Suprapubic skin (tissue), 4 donors: Measurements from ENCODE around the gene C1orf35. TPM values are rescaled to one million over a fixed set of nuclear protein-coding genes. Genes with fewer than 3 reads are reported as not detected.
A peak's percentile ranks its signal among the peaks of the same experiment; 100 is the strongest.

Source experiments
- DNase-seq, 2 donors: peaks; one replicate each; pipeline ENCODE4 v3.0.0-alpha.2; 2019; ENCODE audit warnings: low spot score in 2 of 2
- H3K27ac ChIP-seq: fragments of 200-600 bp; sonication (generic); one replicate; pipeline ENCODE4 v1.5.1; 2019
- H3K27me3 ChIP-seq: fragments of 200-600 bp; sonication (generic); one replicate; pipeline ENCODE4 v1.5.1; 2019
- H3K36me3 ChIP-seq: fragments of 200-600 bp; sonication (generic); one replicate; pipeline ENCODE4 v1.5.1; 2019
- H3K4me1 ChIP-seq: fragments of 200-600 bp; sonication (generic); one replicate; pipeline ENCODE4 v1.5.1; 2019
- H3K4me3 ChIP-seq: fragments of 200-600 bp; sonication (generic); one replicate; pipeline ENCODE4 v1.5.1; 2019; ENCODE audit warnings: mild to moderate bottlenecking
- H3K9me3 ChIP-seq: fragments of 200-600 bp; sonication (generic); one replicate; pipeline ENCODE4 v1.5.1; 2019
- EP300 ChIP-seq: sonication (generic); formaldehyde crosslinking; IDR thresholded peaks from one replicate; pipeline ENCODE4 v1.6.1; 2017; ENCODE audit warnings: antibody characterized with exemption
- POLR2A ChIP-seq, 2 donors: fragments of 450-650 bp; IDR thresholded peaks; one replicate each; pipeline ENCODE4 v1.6.1; 2017; ENCODE audit warnings: antibody characterized with exemption in 2 of 2, mild to moderate bottlenecking in 2 of 2, moderate library complexity in 2 of 2
- POLR2AphosphoS5 ChIP-seq, 3 donors: sonication (generic); formaldehyde crosslinking; IDR thresholded peaks; one replicate each; pipeline ENCODE4 v1.6.1; 2017; ENCODE audit warnings: antibody characterized with exemption in 3 of 3
- WGBS: methylation state at CpG from one replicate; pipeline ENCODE4 v1.1.5; 2018; 5-methylcytosine and 5-hydroxymethylcytosine counted together
- total RNA-seq, 4 donors: library from RNA; depleted of rRNA; stranded (reverse); fragments of >200 nt; gene quantifications; one replicate each; pipeline ENCODE4 v1.1.0, GENCODE V29; 2016
- TF ChIP-seq, protein P1 (sequence below), 2 donors: fragments of 200-600 bp in 1 of 2; fragments of 450-650 bp in 1 of 2; sonication (generic) in 1 of 2; IDR thresholded peaks; one replicate each; pipeline ENCODE4 v1.5.1; 2016 to 2019; ENCODE audit warnings: antibody characterized with exemption in 2 of 2, mild to moderate bottlenecking in 1 of 2, moderate library complexity in 1 of 2

Gene C1orf35
- total RNA-seq, 4 donors from 2014 or later = 10.6 to 32.3 (median 17.1) TPM

DNA sequence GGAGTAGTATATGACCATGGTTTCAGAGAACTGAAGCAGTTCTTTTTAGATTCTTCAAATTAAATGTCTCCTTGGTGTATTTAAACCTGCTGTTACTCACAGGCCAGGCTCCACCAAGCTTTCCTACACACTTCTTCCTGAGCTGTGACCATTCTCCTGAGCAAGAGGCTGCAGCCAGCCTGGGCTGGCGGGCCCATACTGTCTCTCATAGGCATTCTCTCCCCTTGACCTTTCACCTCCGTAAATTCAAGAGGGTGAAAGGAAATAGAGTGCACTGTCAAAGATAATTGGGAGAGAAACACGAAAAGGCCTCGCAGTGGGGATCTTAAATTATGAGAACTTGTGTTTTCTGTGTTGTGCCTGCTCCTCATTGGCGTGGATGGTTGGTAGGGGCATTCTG lies 18.3 kb downstream of the C1orf35 start:
- 42% methylated on average over 5 of the region's 5 CpGs for WGBS

DNA sequence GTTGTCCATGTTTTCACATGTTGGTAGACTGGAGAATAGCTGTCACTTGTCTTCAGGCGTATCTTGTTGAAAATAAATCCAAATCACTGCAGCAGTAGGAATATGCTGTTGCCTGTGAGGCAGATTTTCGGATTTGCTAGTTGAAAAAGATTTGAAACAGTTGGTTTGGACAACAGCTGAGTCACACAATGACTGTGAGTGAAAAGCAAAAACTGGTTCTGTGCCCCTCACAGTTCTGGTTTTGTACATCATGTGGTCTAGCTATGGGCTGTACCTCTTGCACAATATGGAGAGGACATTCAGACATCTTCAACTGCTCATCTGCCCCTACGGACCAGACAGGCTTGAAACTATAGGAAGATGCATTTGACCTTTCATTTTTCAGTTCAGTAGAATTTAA lies 18.8 kb downstream of the C1orf35 start:
- WGBS = 11% methylated on average over 3 of the region's 3 CpGs
- TF ChIP-seq EP300 (no peak), POLR2AphosphoS5 (IDR thresholded peaks at IDR 0.05) (no peak), POLR2A (IDR thresholded peaks at IDR 0.05) (peak in 1 of 2 donors; percentile 54)
- Histone ChIP-seq H3K4me3 (peak overlapping the region; percentile 97), H3K27ac (peak overlapping the region; percentile 98), H3K27me3 (no peaks in the 10 kb centered on the region), H3K4me1 (peaks cover 71% of the 10 kb centered on the region), H3K36me3 (no peaks in the 10 kb centered on the region), H3K9me3 (no peaks in the 10 kb centered on the region)
- no peak for DNase-seq

More for the DNA sequence above, 18.3 kb downstream of the C1orf35 start:
- H3K4me1 ChIP-seq = peaks cover 76% of the 10 kb centered on the region
- no peak for DNase-seq
- no peaks in the 10 kb centered on the region for H3K36me3 ChIP-seq
- peak overlapping the region; percentile 49 for H3K27ac ChIP-seq
- H3K9me3 ChIP-seq = no peaks in the 10 kb centered on the region
- TF ChIP-seq POLR2AphosphoS5 (IDR thresholded peaks at IDR 0.05) (no peak), EP300 (no peak), POLR2A (IDR thresholded peaks at IDR 0.05) (no peak)
- TF ChIP-seq, protein P1, sequence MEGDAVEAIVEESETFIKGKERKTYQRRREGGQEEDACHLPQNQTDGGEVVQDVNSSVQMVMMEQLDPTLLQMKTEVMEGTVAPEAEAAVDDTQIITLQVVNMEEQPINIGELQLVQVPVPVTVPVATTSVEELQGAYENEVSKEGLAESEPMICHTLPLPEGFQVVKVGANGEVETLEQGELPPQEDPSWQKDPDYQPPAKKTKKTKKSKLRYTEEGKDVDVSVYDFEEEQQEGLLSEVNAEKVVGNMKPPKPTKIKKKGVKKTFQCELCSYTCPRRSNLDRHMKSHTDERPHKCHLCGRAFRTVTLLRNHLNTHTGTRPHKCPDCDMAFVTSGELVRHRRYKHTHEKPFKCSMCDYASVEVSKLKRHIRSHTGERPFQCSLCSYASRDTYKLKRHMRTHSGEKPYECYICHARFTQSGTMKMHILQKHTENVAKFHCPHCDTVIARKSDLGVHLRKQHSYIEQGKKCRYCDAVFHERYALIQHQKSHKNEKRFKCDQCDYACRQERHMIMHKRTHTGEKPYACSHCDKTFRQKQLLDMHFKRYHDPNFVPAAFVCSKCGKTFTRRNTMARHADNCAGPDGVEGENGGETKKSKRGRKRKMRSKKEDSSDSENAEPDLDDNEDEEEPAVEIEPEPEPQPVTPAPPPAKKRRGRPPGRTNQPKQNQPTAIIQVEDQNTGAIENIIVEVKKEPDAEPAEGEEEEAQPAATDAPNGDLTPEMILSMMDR (IDR thresholded peaks at IDR 0.05) = no peak
- H3K4me3 ChIP-seq = peak overlapping the region; percentile 97
- no peaks in the 10 kb centered on the region for H3K27me3 ChIP-seq

DNA sequence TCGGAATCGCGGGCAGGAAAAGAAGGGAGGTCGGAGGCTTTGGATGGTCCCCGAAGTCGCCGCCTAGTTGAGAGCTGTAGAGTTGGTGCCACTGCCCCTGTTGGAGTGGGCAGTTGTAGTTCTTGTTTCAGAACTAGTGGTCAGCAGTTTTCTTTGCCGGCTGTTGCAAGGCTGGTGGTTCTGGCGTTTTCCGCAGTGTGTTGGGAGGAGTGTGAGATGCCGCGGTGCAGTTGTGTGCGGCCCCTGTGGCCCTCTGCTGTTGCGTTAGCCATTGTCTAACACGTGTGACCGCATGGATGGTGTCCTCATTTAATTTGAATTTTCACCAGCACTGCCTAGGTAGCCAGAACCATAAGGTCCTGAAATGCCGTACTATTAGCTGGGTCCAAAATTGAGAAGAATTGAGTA lies 19.2 kb downstream of the C1orf35 start:
- no peak for DNase-seq
- Histone ChIP-seq H3K4me3 (peak overlapping the region; percentile 97), H3K27me3 (no peaks in the 10 kb centered on the region), H3K9me3 (no peaks in the 10 kb centered on the region), H3K36me3 (no peaks in the 10 kb centered on the region), H3K4me1 (peaks cover 67% of the 10 kb centered on the region), H3K27ac (peak overlapping the region; percentile 98)
- TF ChIP-seq POLR2AphosphoS5 (IDR thresholded peaks at IDR 0.05) = no peak
- TF ChIP-seq, protein P1 (IDR thresholded peaks at IDR 0.05) = no peak
- no peak for TF ChIP-seq POLR2A (IDR thresholded peaks at IDR 0.05)
- no peak for TF ChIP-seq EP300
- WGBS = 1% methylated on average over 17 of the region's 17 CpGs

- peak overlapping the region; percentile 97 for H3K4me3 ChIP-seq
- H3K27ac ChIP-seq = peak overlapping the region; percentile 98
- H3K27me3 ChIP-seq = no peaks in the 10 kb centered on the region
- TF ChIP-seq POLR2AphosphoS5 (IDR thresholded peaks at IDR 0.05) (no peak), POLR2A (IDR thresholded peaks at IDR 0.05) (no peak), EP300 (no peak)
- TF ChIP-seq, protein P1 (IDR thresholded peaks at IDR 0.05) = no peak
- 0% methylated on average over 3 of the region's 79 CpGs for WGBS
- peak in 1 of 2 donors; percentile 84 for DNase-seq
- peaks cover 60% of the 10 kb centered on the region for H3K4me1 ChIP-seq
- H3K36me3 ChIP-seq = no peaks in the 10 kb centered on the region
- no peaks in the 10 kb centered on the region for H3K9me3 ChIP-seq
Observed at GRCh38 chr1:228082918-228083870, 19.9 kb downstream of the C1orf35 start.

- Histone ChIP-seq H3K9me3 (no peaks in the 10 kb centered on the region), H3K4me1 (peaks cover 52% of the 10 kb centered on the region), H3K27ac (peak within 1 kb of the TSS; percentile 98), H3K27me3 (no peaks in the 10 kb centered on the region), H3K36me3 (no peaks in the 10 kb centered on the region), H3K4me3 (peak within 1 kb of the TSS; percentile 97)
- WGBS = 0% methylated on average over 17 of the region's 87 CpGs
- TF ChIP-seq, protein P1 (IDR thresholded peaks at IDR 0.05) = peak in 1 of 2 donors; percentile 22
- TF ChIP-seq POLR2A (IDR thresholded peaks at IDR 0.05) = peak; percentile 69 to 96
- no peak for TF ChIP-seq EP300
- TF ChIP-seq POLR2AphosphoS5 (IDR thresholded peaks at IDR 0.05) = peak in 2 of 3 donors; percentile 80 to 84
- DNase-seq = peak; percentile 92
Observed at GRCh38 chr1:228082214-228082917, 20.8 kb downstream of the C1orf35 start, which contains the start of gene ARF1. Gene ARF1 (plus strand): TSS chr1:228082708. CDS start chr1:228097115, 14,407 bp downstream.
